K562 (cell line): ENCODE measurements around the gene ATAD2B. TPM values are rescaled to one million over a fixed set of nuclear protein-coding genes. Genes with fewer than 3 reads are reported as not detected.

Experiments
- ATAC-seq: fragments of 200-7000 bp; cut with Tn5 transposase; 3 replicates; pipeline ENCODE4 v1.9.1; 2020; ENCODE audit warnings: moderate library complexity
- BruUV-seq: library from RNA; stranded (reverse); fragments of 400-500 nt; replicated peaks from 2 replicates; lab custom pipeline; 2021; lab: Mats Ljungman, UMichigan
- CTCF ChIA-PET: fragments of 300-600 bp; formaldehyde crosslinking; extraction: SDS; loops from one replicate; lab custom pipeline; 2021; ENCODE audit warnings: low intra/inter-chr PET ratio; lab: Yijun Ruan, JAX
- POLR2A ChIA-PET: fragments of 300-600, 350-650 bp; sonication (Branson Sonifier 250); formaldehyde crosslinking; extraction: SDS; loops from one replicate; lab custom pipeline; 2021; ENCODE audit warnings: antibody characterized with exemption, inconsistent platforms; lab: Yijun Ruan, JAX
- DNase-seq, 4 experiments: peaks; one replicate each; pipeline versions ENCODE4 v3.0.0 to v3.0.0-alpha.2; 2011 to 2018; ENCODE audit warnings: low spot score in 3 of 4, mixed read lengths in 3 of 4; ENCODE audit errors: extremely low read depth in 1 of 4
- FAIRE-seq: peaks from 2 replicates; lab custom pipeline; 2011; peaks lifted over from hg19 to GRCh38; lab: Jason Lieb, UNC
- H2AFZ ChIP-seq: 2 replicates; pipeline ENCODE4 v1.6.0; 2011; ENCODE audit warnings: low read depth, low read length, control low read depth, inconsistent platforms
- H3K27ac ChIP-seq: fragments of 200-600 bp; 3 replicates; pipeline ENCODE4 v1.8.0; 2011; ENCODE audit warnings: low read depth, mild to moderate bottlenecking, control low read depth, inconsistent platforms, low read length, moderate library complexity, mixed read lengths; ENCODE audit errors: extremely low read depth
- H3K27me3 ChIP-seq, 2 experiments: fragments of 300-600 bp in 1 of 2; 2 replicates in 1 of 2; 3 replicates in 1 of 2; pipeline versions ENCODE4 v1.6.0 to v1.8.0; 2011; ENCODE audit warnings: inconsistent platforms in 2 of 2, low read length in 2 of 2, mild to moderate bottlenecking in 1 of 2, mixed read lengths in 1 of 2, moderate library complexity in 1 of 2; ENCODE audit not compliant: control insufficient read depth in 2 of 2, insufficient read depth in 2 of 2
- H3K36me3 ChIP-seq: fragments of 300-600 bp; 3 replicates; pipeline ENCODE4 v1.8.0; 2011; ENCODE audit warnings: mild to moderate bottlenecking, low read length, inconsistent platforms; ENCODE audit not compliant: control insufficient read depth, insufficient read depth
- H3K4me1 ChIP-seq, 2 experiments: fragments of 200-600 bp in 1 of 2; replicated peaks in 1 of 2; 2 replicates in 1 of 2; 3 replicates in 1 of 2; pipeline versions ENCODE4 v1.5.1 to v1.8.0; 2011; ENCODE audit warnings: inconsistent platforms in 2 of 2, low read length in 2 of 2, mild to moderate bottlenecking in 1 of 2, mixed read lengths in 1 of 2, moderate library complexity in 1 of 2; ENCODE audit not compliant: control insufficient read depth in 2 of 2, insufficient read depth in 2 of 2
- H3K4me2 ChIP-seq: 2 replicates; pipeline ENCODE4 v1.6.1; 2011; ENCODE audit warnings: low read length, control low read depth, inconsistent platforms, mixed read lengths; ENCODE audit not compliant: insufficient read depth
- H3K4me3 ChIP-seq: fragments of 200-600 bp; sonication (generic), shearing (Covaris generic); 2 replicates; pipeline ENCODE4 v1.5.1; 2016; ENCODE audit warnings: control low read depth, inconsistent platforms
- H3K79me2 ChIP-seq: fragments of 200-600 bp; 3 replicates; pipeline ENCODE4 v1.8.0; 2011; ENCODE audit warnings: low read length, inconsistent platforms; ENCODE audit not compliant: control insufficient read depth, insufficient read depth
- H3K9ac ChIP-seq, 2 experiments: 2 replicates each; pipeline versions ENCODE4 v1.6.0 to v1.6.1; 2011; ENCODE audit warnings: low read depth in 2 of 2, low read length in 2 of 2, control low read depth in 1 of 2, inconsistent platforms in 1 of 2, mild to moderate bottlenecking in 1 of 2, mixed read lengths in 1 of 2; ENCODE audit not compliant: insufficient read depth in 1 of 2
- H3K9me1 ChIP-seq: one replicate; pipeline ENCODE4 v1.6.0; 2011; ENCODE audit warnings: inconsistent platforms, mild to moderate bottlenecking, low read length, moderate library complexity; ENCODE audit not compliant: control insufficient read depth, insufficient read depth
- H3K9me3 ChIP-seq: replicated peaks from 2 replicates; pipeline ENCODE4 v1.5.1; 2011; ENCODE audit warnings: low read depth, low read length, inconsistent platforms; ENCODE audit not compliant: control insufficient read depth, insufficient read depth
- H4K20me1 ChIP-seq: replicated peaks from 2 replicates; pipeline ENCODE4 v1.6.1; 2011; ENCODE audit warnings: low read length, inconsistent platforms, mixed read lengths; ENCODE audit not compliant: control insufficient read depth, insufficient read depth
- ARID3A ChIP-seq: IDR thresholded peaks from 2 replicates; pipeline ENCODE4 v1.6.1; 2012; ENCODE audit warnings: low read depth, low read length, improper control_type of control experiment, borderline replicate concordance
- CTCF ChIP-seq, 3 experiments: IDR thresholded peaks in 2 of 3; conservative IDR thresholded peaks in 1 of 3; 2 replicates each; pipeline ENCODE4 v1.5.1; 2011 to 2012; ENCODE audit warnings: low read length in 3 of 3, mild to moderate bottlenecking in 3 of 3, control low read depth in 2 of 3, improper control_type of control experiment in 1 of 3, inconsistent platforms in 1 of 3, low read depth in 1 of 3, mixed read lengths in 1 of 3, moderate library complexity in 1 of 3; ENCODE audit not compliant: insufficient read depth in 2 of 3
- EWSR1 ChIP-seq: fragments of 450-650 bp; IDR thresholded peaks from 2 replicates; pipeline ENCODE4 v1.6.1; 2018; ENCODE audit warnings: borderline replicate concordance, mild to moderate bottlenecking, low read depth, moderate library complexity; ENCODE audit not compliant: partially characterized antibody
- RAD21 ChIP-seq, 2 experiments: fragments of 250-450 bp in 1 of 2; fragments of 450-650 bp in 1 of 2; sonication (Bioruptor Pico) in 1 of 2; formaldehyde crosslinking in 1 of 2; IDR thresholded peaks in 1 of 2; conservative IDR thresholded peaks in 1 of 2; 2 replicates each; pipeline versions ENCODE4 v1.4.0 to v1.8.0; 2020 to 2022; ENCODE audit warnings: mild to moderate bottlenecking in 2 of 2, moderate library complexity in 1 of 2
- SMARCA5 ChIP-seq: fragments of 450-650 bp; IDR thresholded peaks from 2 replicates; pipeline ENCODE4 v1.6.1; 2016
- SMC3 ChIP-seq: conservative IDR thresholded peaks from 2 replicates; pipeline ENCODE4 v1.6.1; 2011; ENCODE audit warnings: low read depth, low read length, improper control_type of control experiment; ENCODE audit not compliant: insufficient read depth
- ZFP30 ChIP-seq: fragments of 250-450 bp; sonication (Bioruptor Pico); IDR thresholded peaks from 2 replicates; pipeline ENCODE4 v1.8.0; 2022; ENCODE audit warnings: moderate library complexity, mild to moderate bottlenecking, inconsistent platforms, borderline replicate concordance
- ZNF77 ChIP-seq: fragments of 250-450 bp; sonication (Bioruptor Pico); IDR thresholded peaks from 2 replicates; pipeline ENCODE4 v1.5.0; 2020
- WGBS: fragments of 100-300 bp; shearing (Covaris generic); methylation state at CpG from one replicate; pipeline ENCODE4 v1.1.6; 2016; ENCODE audit warnings: low coverage, mixed read lengths; ENCODE audit not compliant: insufficient coverage; ENCODE audit errors: missing lambda C conversion rate; 5-methylcytosine and 5-hydroxymethylcytosine counted together
- in situ Hi-C: fragments of 300-500 bp; cut with MboI; formaldehyde crosslinking; loops from 4 replicates; pipeline ENCODE4 v1.15.0; 2018; ENCODE audit warnings: inconsistent platforms, mixed read lengths
- intact Hi-C: fragments of 100-400 bp; cut with micrococcal nuclease; formaldehyde crosslinking; loops from 2 replicates; pipeline ENCODE4 v1.14.2; 2022
- polyA plus RNA-seq, 8 experiments: library from polyadenylated mRNA; depleted of rRNA in 4 of 8; stranded (reverse) in 5 of 8; unstranded in 3 of 8; fragments of >200 nt; fragmentation: Nextera tagmentation in 2 of 8; fragmentation: Illumina TruSeq in 1 of 8; extraction: Ambion mirVana in 2 of 8; extraction: Trizol in 1 of 8; gene quantifications; 2 replicates each; pipeline versions ENCODE4 v1.2.1 to v1.2.3, GENCODE V29; 2011 to 2014; ENCODE audit warnings: inconsistent platforms in 1 of 8, missing spikeins in 1 of 8
- total RNA-seq, 7 experiments: library from RNA; depleted of rRNA in 6 of 7; stranded (reverse); fragments of >200 nt in 6 of 7; fragmentation: Illumina TruSeq in 2 of 7; extraction: Trizol in 2 of 7; gene quantifications; 2 replicates each; pipeline versions ENCODE4 v1.2.1 to v1.2.3, GENCODE V29; 2011 to 2021; ENCODE audit warnings: low replicate concordance in 1 of 7

The ATAD2B gene
- total and polyA plus RNA-seq, 9 of the 15 experiments (the other 6 are each of a cell fraction or from before 2014, with no cell fraction given) = 3.2 to 21.6 (median 11.4) TPM

GRCh38 chr2:23824777-23825212 is 102.1 kb downstream of the ATAD2B start:
- H4K20me1 ChIP-seq = no peaks in the 10 kb centered on the region
- H3K4me3 ChIP-seq = no peak overlapping the region
- ChIA-PET POLR2A (interaction anchor here (0.8 to 1.0 kb wide), 4 partner anchors 9 to 168 kb away, joined by 3 to 4 read pairs (median 4); partner anchors contain the start of gene ATAD2B), CTCF (interaction anchor here (1.5 kb wide), 1 partner anchor 102 kb away, joined by 3 read pairs; the partner anchor contains the start of gene ATAD2B)
- no peak overlapping the region for H2AFZ ChIP-seq
- no peaks in the 10 kb centered on the region for H3K9me1 ChIP-seq
- no peaks in the 10 kb centered on the region for H3K9me3 ChIP-seq
- H3K27ac ChIP-seq = no peak overlapping the region
- in situ Hi-C loops (no loop called here), intact Hi-C loops (loop anchor here (2.0 to 10.0 kb wide), 5 partner anchors 103 to 560 kb away; partner anchors contain the start of genes ATAD2B, MFSD2B and TP53I3)
- BruUV-seq = no TSS peak
- no peaks in the 10 kb centered on the region for H3K4me1 ChIP-seq
- TF ChIP-seq ZNF77 (CRISPR knock-in tag) = no peak
- peak; percentile 46 to 66 for TF ChIP-seq RAD21 (CRISPR knock-in tag; conservative IDR thresholded peaks at IDR 0.05 in 1 of 2, IDR thresholded peaks at IDR 0.05 in 1 of 2)
- 0 out of 2 replicates have a peak, but pooled peaks have one; percentile 16 for TF ChIP-seq SMARCA5
- TF ChIP-seq CTCF (IDR thresholded peaks at IDR 0.05 in 2 of 3, conservative IDR thresholded peaks at IDR 0.05 in 1 of 3; ENCODE audit: insufficient read depth in 2 of 3, low read depth in 1 of 3, low read length in 3 of 3) = peak; percentile 54 to 80 (median 71); a peak in 5 of 6 replicates
- TF ChIP-seq ZFP30 (CRISPR knock-in tag) = no peak
- peak; percentile 46; the same call in 1 of the 2 replicates for TF ChIP-seq SMC3
- TF ChIP-seq EWSR1 = peak; percentile 2
- peak; percentile 91; the same call in 1 of the 2 replicates for TF ChIP-seq ARID3A
- ATAC-seq = peak; percentile 86
- peak; percentile 68 for FAIRE-seq
- H3K27me3 ChIP-seq = no peaks in the 10 kb centered on the region
- no peaks in the 10 kb centered on the region for H3K79me2 ChIP-seq
- 16% methylated on average over 2 of the region's 2 CpGs for WGBS
- H3K36me3 ChIP-seq = peaks cover 20% of the 10 kb centered on the region; the same call in 2 of the 3 replicates
- H3K9ac ChIP-seq = no peak overlapping the region
- DNase-seq = peak; percentile 23 to 62 (median 34)
- no peak overlapping the region for H3K4me2 ChIP-seq
